ENCODE measurements around the gene ANTKMT.

DNA sequence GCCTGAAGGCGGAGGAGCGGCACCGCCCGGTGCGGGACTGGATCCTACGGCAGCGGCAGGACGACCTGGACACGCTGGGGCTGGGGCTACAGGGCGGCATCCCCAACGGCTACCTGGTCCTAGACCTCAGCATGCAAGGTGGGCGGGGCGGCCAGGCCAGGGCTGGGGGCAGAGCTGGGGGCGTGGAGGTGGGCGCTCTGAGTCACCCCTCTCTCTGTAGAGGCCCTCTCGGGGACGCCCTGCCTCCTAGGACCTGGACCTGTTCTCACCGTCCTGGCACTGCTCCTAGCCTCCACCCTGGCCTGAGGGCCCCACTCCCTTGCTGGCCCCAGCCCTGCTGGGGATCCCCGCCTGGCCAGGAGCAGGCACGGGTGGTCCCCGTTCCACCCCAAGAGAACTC, 47.5 kb downstream of the ANTKMT start:
- TF ChIP-seq POLR2A (IDR thresholded peaks at IDR 0.05) = no peak
- TF ChIP-seq, protein P1, sequence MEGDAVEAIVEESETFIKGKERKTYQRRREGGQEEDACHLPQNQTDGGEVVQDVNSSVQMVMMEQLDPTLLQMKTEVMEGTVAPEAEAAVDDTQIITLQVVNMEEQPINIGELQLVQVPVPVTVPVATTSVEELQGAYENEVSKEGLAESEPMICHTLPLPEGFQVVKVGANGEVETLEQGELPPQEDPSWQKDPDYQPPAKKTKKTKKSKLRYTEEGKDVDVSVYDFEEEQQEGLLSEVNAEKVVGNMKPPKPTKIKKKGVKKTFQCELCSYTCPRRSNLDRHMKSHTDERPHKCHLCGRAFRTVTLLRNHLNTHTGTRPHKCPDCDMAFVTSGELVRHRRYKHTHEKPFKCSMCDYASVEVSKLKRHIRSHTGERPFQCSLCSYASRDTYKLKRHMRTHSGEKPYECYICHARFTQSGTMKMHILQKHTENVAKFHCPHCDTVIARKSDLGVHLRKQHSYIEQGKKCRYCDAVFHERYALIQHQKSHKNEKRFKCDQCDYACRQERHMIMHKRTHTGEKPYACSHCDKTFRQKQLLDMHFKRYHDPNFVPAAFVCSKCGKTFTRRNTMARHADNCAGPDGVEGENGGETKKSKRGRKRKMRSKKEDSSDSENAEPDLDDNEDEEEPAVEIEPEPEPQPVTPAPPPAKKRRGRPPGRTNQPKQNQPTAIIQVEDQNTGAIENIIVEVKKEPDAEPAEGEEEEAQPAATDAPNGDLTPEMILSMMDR (IDR thresholded peaks at IDR 0.05) = no peak

Measured in vagina (tissue), 2 donors.